Trophoblast cell (in vitro differentiated cells and primary cell): ENCODE results near the gene MAP1B.

Experiments
- DNase-seq, 2 donors: peaks; one replicate each; pipeline ENCODE4 v3.0.0-alpha.2; 2016
- H2AFZ ChIP-seq: 2 replicates; pipeline ENCODE4 v1.6.1; 2013; ENCODE audit warnings: low read length, moderate library complexity, mild to moderate bottlenecking; ENCODE audit not compliant: insufficient read depth, poor library complexity
- H2AK5ac ChIP-seq: 2 replicates; pipeline ENCODE4 v1.6.1; 2013; ENCODE audit warnings: mild to moderate bottlenecking, low read length
- H2BK120ac ChIP-seq: 2 replicates; pipeline ENCODE4 v1.6.1; 2013; ENCODE audit warnings: low read length, mild to moderate bottlenecking, moderate library complexity; ENCODE audit not compliant: insufficient read depth, poor library complexity
- H2BK12ac ChIP-seq: 2 replicates; pipeline ENCODE4 v1.6.1; 2013; ENCODE audit warnings: mild to moderate bottlenecking, low read length, moderate library complexity
- H2BK5ac ChIP-seq: 2 replicates; pipeline ENCODE4 v1.6.1; 2013; ENCODE audit warnings: low read length, low read depth, moderate library complexity, mild to moderate bottlenecking; ENCODE audit not compliant: poor library complexity
- H3K14ac ChIP-seq: 2 replicates; pipeline ENCODE4 v1.6.1; 2013; ENCODE audit warnings: mild to moderate bottlenecking, low read length
- H3K18ac ChIP-seq: 2 replicates; pipeline ENCODE4 v1.6.1; 2013; ENCODE audit warnings: mild to moderate bottlenecking, low read length
- H3K23ac ChIP-seq: 2 replicates; pipeline ENCODE4 v1.6.1; 2013; ENCODE audit warnings: low read length
- H3K27ac ChIP-seq: 2 replicates; pipeline ENCODE4 v1.5.1; 2013; ENCODE audit warnings: low read depth, mild to moderate bottlenecking, inconsistent platforms, low read length, moderate library complexity
- H3K27me3 ChIP-seq: 2 replicates; pipeline ENCODE4 v1.6.1; 2013; ENCODE audit warnings: inconsistent platforms, mild to moderate bottlenecking, low read length, moderate library complexity; ENCODE audit not compliant: insufficient read depth
- H3K36me3 ChIP-seq, 2 experiments: 1 replicate in 1 of 2; 2 replicates in 1 of 2; pipeline ENCODE4 v1.6.1; 2013; ENCODE audit warnings: low read length in 2 of 2, mild to moderate bottlenecking in 2 of 2, moderate library complexity in 1 of 2; ENCODE audit not compliant: insufficient read depth in 2 of 2, control insufficient read depth in 1 of 2
- H3K4ac ChIP-seq: 2 replicates; pipeline ENCODE4 v1.6.1; 2013; ENCODE audit warnings: low read depth, mild to moderate bottlenecking, low read length, moderate library complexity
- H3K4me1 ChIP-seq, 2 experiments: 1 replicate in 1 of 2; 2 replicates in 1 of 2; pipeline ENCODE4 v1.6.1; 2013; ENCODE audit warnings: low read length in 2 of 2, mild to moderate bottlenecking in 2 of 2, moderate library complexity in 1 of 2; ENCODE audit not compliant: insufficient read depth in 2 of 2, control insufficient read depth in 1 of 2
- H3K4me2 ChIP-seq: 2 replicates; pipeline ENCODE4 v1.6.1; 2013; ENCODE audit warnings: inconsistent platforms, mild to moderate bottlenecking, low read length, moderate library complexity
- H3K4me3 ChIP-seq: 2 replicates; pipeline ENCODE4 v1.5.1; 2013; ENCODE audit warnings: mild to moderate bottlenecking, low read depth, low read length, inconsistent platforms
- H3K79me1 ChIP-seq: one replicate; pipeline ENCODE4 v1.6.1; 2013; ENCODE audit warnings: low read length
- H3K79me2 ChIP-seq: 2 replicates; pipeline ENCODE4 v1.6.1; 2013; ENCODE audit warnings: low read length, mild to moderate bottlenecking; ENCODE audit not compliant: control insufficient read depth, insufficient read depth, poor library complexity
- H3K9ac ChIP-seq: 2 replicates; pipeline ENCODE4 v1.6.1; 2013; ENCODE audit warnings: mild to moderate bottlenecking, low read length
- H3K9me3 ChIP-seq: 2 replicates; pipeline ENCODE4 v1.6.1; 2013; ENCODE audit warnings: low read depth, mild to moderate bottlenecking, control low read depth, inconsistent platforms, low read length; ENCODE audit not compliant: insufficient read depth
- H4K12ac ChIP-seq: 2 replicates; pipeline ENCODE4 v1.6.1; 2013; ENCODE audit warnings: low read depth, mild to moderate bottlenecking, low read length, moderate library complexity
- H4K8ac ChIP-seq: 2 replicates; pipeline ENCODE4 v1.6.1; 2013; ENCODE audit warnings: low read depth, mild to moderate bottlenecking, low read length, moderate library complexity
- H4K91ac ChIP-seq: one replicate; pipeline ENCODE4 v1.6.1; 2013; ENCODE audit warnings: low read depth, mild to moderate bottlenecking, low read length, moderate library complexity
- WGBS: extraction: QIAGEN DNeasy Blood & Tissue Kit; methylation state at CpG from one replicate; pipeline ENCODE4 v1.1.7; 2013; ENCODE audit warnings: missing lambda C conversion rate; ENCODE audit not compliant: insufficient read length, insufficient coverage; ENCODE audit errors: extremely low coverage; 5-methylcytosine and 5-hydroxymethylcytosine counted together

MAP1B gene

GRCh38 chr5:72071906-72072305 lies 35.4 kb upstream of the MAP1B start:
- Histone ChIP-seq H3K27ac (no peak overlapping the region), H2AFZ (no peak overlapping the region), H4K8ac (no peak overlapping the region), H4K12ac (no peak overlapping the region), H3K79me2 (peaks cover 2% of the 10 kb centered on the region), H2BK5ac (no peak overlapping the region), H2AK5ac (no peak overlapping the region), H3K18ac (no peak overlapping the region), H3K4ac (no peak overlapping the region), H3K14ac (no peak overlapping the region), H3K4me2 (no peak overlapping the region), H3K4me1 (peaks cover 7 to 12% of the 10 kb centered on the region in 2 experiments), H3K36me3 (no peaks in the 10 kb centered on the region), H3K9me3 (no peaks in the 10 kb centered on the region), H3K4me3 (no peak overlapping the region), H3K23ac (no peak overlapping the region), H2BK12ac (no peak overlapping the region), H3K79me1 (peaks cover 7% of the 10 kb centered on the region), H3K9ac (no peak overlapping the region), H4K91ac (no peak overlapping the region), H2BK120ac (no peak overlapping the region), H3K27me3 (no peaks in the 10 kb centered on the region)
- DNase-seq: no peak
- WGBS: no CpG with 5 or more reads among the region's 1 CpG

GRCh38 chr5:72074251-72074650 lies 33.0 kb upstream of the MAP1B start:
- no peak overlapping the region for H3K4me3 ChIP-seq
- H2BK5ac ChIP-seq: no peak overlapping the region
- H4K91ac ChIP-seq: no peak overlapping the region
- H2BK120ac ChIP-seq: no peak overlapping the region
- no peak overlapping the region for H3K9ac ChIP-seq
- H3K4ac ChIP-seq: no peak overlapping the region
- no peak overlapping the region for H3K14ac ChIP-seq
- peaks cover 0 to 1% of the 10 kb centered on the region in 2 experiments for H3K4me1 ChIP-seq
- H3K79me1 ChIP-seq: no peaks in the 10 kb centered on the region
- no CpG with 5 or more reads among the region's 6 CpGs for WGBS
- H2AK5ac ChIP-seq: no peak overlapping the region
- DNase-seq: no peak
- H3K27ac ChIP-seq: no peak overlapping the region
- H3K27me3 ChIP-seq: no peaks in the 10 kb centered on the region
- no peak overlapping the region for H3K18ac ChIP-seq
- H3K79me2 ChIP-seq: peaks cover 1% of the 10 kb centered on the region
- H3K23ac ChIP-seq: no peak overlapping the region
- no peak overlapping the region for H2BK12ac ChIP-seq
- no peak overlapping the region for H4K8ac ChIP-seq
- no peak overlapping the region for H3K4me2 ChIP-seq
- no peak overlapping the region for H2AFZ ChIP-seq
- no peaks in the 10 kb centered on the region for H3K9me3 ChIP-seq
- no peaks in the 10 kb centered on the region for H3K36me3 ChIP-seq
- no peak overlapping the region for H4K12ac ChIP-seq

- H2AFZ ChIP-seq: no peak overlapping the region
- no CpG with 5 or more reads among the region's 3 CpGs for WGBS
- H4K12ac ChIP-seq: no peak overlapping the region
- H4K91ac ChIP-seq: no peak overlapping the region
- no peak overlapping the region for H3K4ac ChIP-seq
- H3K4me2 ChIP-seq: no peak overlapping the region
- H3K9ac ChIP-seq: no peak overlapping the region
- no peaks in the 10 kb centered on the region for H3K27me3 ChIP-seq
- no peaks in the 10 kb centered on the region for H3K79me1 ChIP-seq
- H2BK5ac ChIP-seq: no peak overlapping the region
- peak in 1 of 2 donors; percentile 27 for DNase-seq
- no peaks in the 10 kb centered on the region for H3K36me3 ChIP-seq
- no peak overlapping the region for H3K18ac ChIP-seq
- H2AK5ac ChIP-seq: no peak overlapping the region
- no peaks in the 10 kb centered on the region for H3K9me3 ChIP-seq
- no peak overlapping the region for H4K8ac ChIP-seq
- H3K27ac ChIP-seq: no peak overlapping the region
- H3K23ac ChIP-seq: no peak overlapping the region
- no peak overlapping the region for H3K4me3 ChIP-seq
- H3K4me1 ChIP-seq: peaks cover 0 to 3% of the 10 kb centered on the region in 2 experiments
- H2BK12ac ChIP-seq: no peak overlapping the region
- H2BK120ac ChIP-seq: no peak overlapping the region
- no peak overlapping the region for H3K14ac ChIP-seq
- H3K79me2 ChIP-seq: peaks cover 1% of the 10 kb centered on the region
These were observed 31.8 kb upstream of the MAP1B start for GRCh38 chr5:72075461-72075860.

GRCh38 chr5:72076621-72077300 lies 30.5 kb upstream of the MAP1B start:
- Histone ChIP-seq H2BK5ac (no peak overlapping the region), H2BK12ac (no peak overlapping the region), H3K23ac (no peak overlapping the region), H3K9me3 (no peaks in the 10 kb centered on the region), H4K91ac (no peak overlapping the region), H3K27ac (no peak overlapping the region), H3K79me1 (no peaks in the 10 kb centered on the region), H2AK5ac (no peak overlapping the region), H4K12ac (no peak overlapping the region), H3K27me3 (no peaks in the 10 kb centered on the region), H3K4me2 (no peak overlapping the region), H3K4ac (no peak overlapping the region), H2BK120ac (no peak overlapping the region), H3K4me3 (no peak overlapping the region), H3K18ac (no peak overlapping the region), H3K79me2 (peaks cover 1% of the 10 kb centered on the region), H3K36me3 (no peaks in the 10 kb centered on the region), H3K9ac (no peak overlapping the region), H3K4me1 (peaks cover 0 to 3% of the 10 kb centered on the region in 2 experiments), H4K8ac (no peak overlapping the region), H2AFZ (no peak overlapping the region), H3K14ac (no peak overlapping the region)
- no peak for DNase-seq
- no CpG with 5 or more reads among the region's 4 CpGs for WGBS
